ENCODE data around the gene TMEM145.

- TF ChIP-seq CTCF (IDR thresholded peaks at IDR 0.05; ENCODE audit: low read length) (no peak), EZH2phosphoT487 (IDR thresholded peaks at IDR 0.05; ENCODE audit: low read length) (no peak)
Measured at GRCh38 chr19:42368360-42368759, 55.3 kb downstream of the TMEM145 start.

Measured in MM.1S (cell line).